GM12892 (cell line): ENCODE measurements around the gene SOCS3.

Source experiments
- POLR2A ChIP-seq: IDR thresholded peaks from 2 replicates; pipeline ENCODE4 v1.6.1; 2011; ENCODE audit warnings: low read depth, low read length, control low read depth
- POLR2AphosphoS5 ChIP-seq: IDR thresholded peaks from 2 replicates; pipeline ENCODE4 v1.6.1; 2011; ENCODE audit warnings: low read depth, low read length, control low read depth
- TAF1 ChIP-seq: IDR thresholded peaks from 2 replicates; pipeline ENCODE4 v1.6.1; 2011; ENCODE audit warnings: low read depth, mild to moderate bottlenecking, control low read depth, low read length, borderline replicate concordance

- no peak for TF ChIP-seq POLR2A
- no peak for TF ChIP-seq POLR2AphosphoS5
- TF ChIP-seq TAF1 = no peak
Measured at GRCh38 chr17:78341559-78342448, 18.1 kb downstream of the SOCS3 start.
